SU-DHL-6 (cell line): ENCODE results near the gene DIS3L.

ENCODE experiments used
- CTCF ChIP-seq: fragments of 200-600 bp; sonication (generic); IDR thresholded peaks from one replicate; pipeline ENCODE4 v1.5.1; 2017; ENCODE audit warnings: antibody characterized with exemption, mild to moderate bottlenecking, low read length, moderate library complexity; ENCODE audit not compliant: insufficient read depth, poor library complexity, severe bottlenecking
- EZH2phosphoT487 ChIP-seq: fragments of 200-600 bp; sonication (generic), shearing (Covaris generic); conservative IDR thresholded peaks from 2 replicates; pipeline ENCODE4 v1.6.1; 2018; ENCODE audit warnings: mild to moderate bottlenecking, antibody characterized with exemption, low read length, moderate library complexity, mixed read lengths

DNA sequence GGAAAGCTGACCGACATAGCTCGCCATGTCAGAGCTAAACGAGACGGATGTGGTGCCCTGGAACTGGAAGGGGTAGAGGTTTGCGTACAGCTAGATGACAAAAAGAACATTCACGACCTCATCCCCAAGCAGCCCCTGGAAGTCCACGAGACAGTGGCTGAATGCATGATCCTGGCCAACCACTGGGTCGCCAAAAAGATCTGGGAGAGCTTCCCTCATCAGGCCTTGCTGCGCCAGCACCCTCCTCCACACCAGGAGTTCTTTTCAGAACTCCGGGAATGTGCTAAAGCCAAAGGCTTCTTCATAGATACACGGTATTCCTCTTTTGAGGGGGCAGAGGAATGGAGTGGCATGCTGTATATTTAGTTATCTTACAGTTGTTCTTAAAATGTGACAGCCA is 32.7 kb downstream of the DIS3L start:
- TF ChIP-seq EZH2phosphoT487 (no peak), CTCF (no peak)
